ENCODE measurements around the gene PNPO. TPM values are rescaled to one million over a fixed set of nuclear protein-coding genes. Genes with fewer than 3 reads are reported as not detected.

PNPO gene
- total RNA-seq, 4 donors from 2014 or later, result 47.3 to 103 (median 78.9) TPM

GRCh38 chr17:47955497-47956461 lies 14.4 kb downstream of the PNPO start:
- H3K27ac ChIP-seq, result peak overlapping the region; percentile 92 to 97 (median 96)
- H3K4me3 ChIP-seq (replicated peaks in 1 of 3), result peak overlapping the region in 2 of 3 donors; percentile 56 to 59
- intact Hi-C loops (cut with DNase I), result no loop called here

GRCh38 chr17:47956791-47957590 lies 15.6 kb downstream of the PNPO start:
- H3K27ac ChIP-seq, result peak overlapping the region; percentile 92 to 97 (median 96)
- peak overlapping the region; percentile 56 to 59 (median 57) for H3K4me3 ChIP-seq (replicated peaks in 1 of 3)
- WGBS, 2 donors, result 35 to 44% methylated on average over 2 to 4 of the region's 4 CpGs
- peaks cover 35 to 43% of the 10 kb centered on the region in 2 donors for H3K4me1 ChIP-seq
- intact Hi-C loops (cut with DNase I), result no loop called here
- TF ChIP-seq CTCF (IDR thresholded peaks at IDR 0.05), result no peak
- TF ChIP-seq POLR2A (IDR thresholded peaks at IDR 0.05), result no peak
- peak; percentile 64 to 67 for DNase-seq
- H3K36me3 ChIP-seq, result peaks cover 0 to 3% of the 10 kb centered on the region in 2 donors
- H3K27me3 ChIP-seq, result no peaks in the 10 kb centered on the region
- H3K9me3 ChIP-seq, result no peaks in the 10 kb centered on the region

More at GRCh38 chr17:47955497-47956461, 14.4 kb downstream of the PNPO start:
- H3K4me1 ChIP-seq, result peaks cover 46 to 55% of the 10 kb centered on the region in 2 donors
- H3K36me3 ChIP-seq, result peaks cover 0 to 3% of the 10 kb centered on the region in 2 donors
- DNase-seq, result peak; percentile 99
- H3K9me3 ChIP-seq, result no peaks in the 10 kb centered on the region
- TF ChIP-seq POLR2A (IDR thresholded peaks at IDR 0.05) (peak in 1 of 2 donors; percentile 93), CTCF (IDR thresholded peaks at IDR 0.05) (no peak)
- 43 to 52% methylated on average over 7 of the region's 7 CpGs for WGBS, 2 donors
- no peaks in the 10 kb centered on the region for H3K27me3 ChIP-seq

- intact Hi-C loops (cut with DNase I), result no loop called here
- DNase-seq, result peak; percentile 92 to 93
- Histone ChIP-seq H3K4me3 (replicated peaks in 1 of 3) (peak within 1 kb of the TSS; percentile 56 to 59 (median 57)), H3K4me1 (peaks cover 26 to 35% of the 10 kb centered on the region in 2 donors), H3K9me3 (no peaks in the 10 kb centered on the region), H3K36me3 (no peaks in the 10 kb centered on the region), H3K27ac (peak within 1 kb of the TSS; percentile 92 to 97 (median 96)), H3K27me3 (no peaks in the 10 kb centered on the region)
- WGBS, 2 donors, result 10 to 18% methylated on average over 14 to 16 of the region's 16 CpGs
- TF ChIP-seq CTCF (IDR thresholded peaks at IDR 0.05) (peak in 1 of 6 experiments; percentile 17), POLR2A (IDR thresholded peaks at IDR 0.05) (peak; percentile 66 to 98)
These were observed 16.5 kb downstream of the PNPO start, which contains the start of gene PRR15L for GRCh38 chr17:47957591-47958490. Gene PRR15L (minus strand): TSS chr17:47957883. CDS start chr17:47953234, 4,649 bp downstream.

- no peak for TF ChIP-seq CTCF (IDR thresholded peaks at IDR 0.05)
- no peak for TF ChIP-seq POLR2A (IDR thresholded peaks at IDR 0.05)
- WGBS, 2 donors, result 82 to 83% methylated on average over 8 of the region's 8 CpGs
- Histone ChIP-seq H3K4me1 (peaks cover 10 to 16% of the 10 kb centered on the region in 2 donors), H3K9me3 (no peaks in the 10 kb centered on the region), H3K36me3 (no peaks in the 10 kb centered on the region), H3K4me3 (replicated peaks in 1 of 3) (no peak overlapping the region), H3K27me3 (no peaks in the 10 kb centered on the region), H3K27ac (no peak overlapping the region)
- no peak for DNase-seq
- intact Hi-C loops (cut with DNase I), result no loop called here
These were observed 18.7 kb downstream of the PNPO start for GRCh38 chr17:47959825-47960655.

All from thyroid gland (tissue), 4 donors.